IPS-20b (cell line): ENCODE measurements around the gene FGD6.

Source experiments
- H3K27ac ChIP-seq: one replicate; pipeline ENCODE4 v1.5.1; 2013; ENCODE audit warnings: low read length
- H3K27me3 ChIP-seq: 2 replicates; pipeline ENCODE4 v1.6.1; 2013; ENCODE audit warnings: mild to moderate bottlenecking, low read length, inconsistent platforms; ENCODE audit not compliant: insufficient read depth
- H3K36me3 ChIP-seq: 2 replicates; pipeline ENCODE4 v1.6.1; 2013; ENCODE audit warnings: low read depth, mild to moderate bottlenecking, inconsistent platforms, low read length, moderate library complexity; ENCODE audit not compliant: insufficient read depth
- H3K4me1 ChIP-seq: 2 replicates; pipeline ENCODE4 v1.6.1; 2013; ENCODE audit warnings: mild to moderate bottlenecking, control low read depth, inconsistent platforms, low read length, moderate library complexity; ENCODE audit not compliant: insufficient read depth
- H3K4me3 ChIP-seq: 2 replicates; pipeline ENCODE4 v1.5.1; 2013; ENCODE audit warnings: mild to moderate bottlenecking, low read length, inconsistent platforms
- H3K9ac ChIP-seq: 2 replicates; pipeline ENCODE4 v1.6.1; 2013; ENCODE audit warnings: low read depth, mild to moderate bottlenecking, inconsistent platforms, low read length, moderate library complexity
- H3K9me3 ChIP-seq: 2 replicates; pipeline ENCODE4 v1.6.1; 2013; ENCODE audit warnings: mild to moderate bottlenecking, low read depth, low read length, inconsistent platforms; ENCODE audit not compliant: insufficient read depth

The FGD6 gene

DNA sequence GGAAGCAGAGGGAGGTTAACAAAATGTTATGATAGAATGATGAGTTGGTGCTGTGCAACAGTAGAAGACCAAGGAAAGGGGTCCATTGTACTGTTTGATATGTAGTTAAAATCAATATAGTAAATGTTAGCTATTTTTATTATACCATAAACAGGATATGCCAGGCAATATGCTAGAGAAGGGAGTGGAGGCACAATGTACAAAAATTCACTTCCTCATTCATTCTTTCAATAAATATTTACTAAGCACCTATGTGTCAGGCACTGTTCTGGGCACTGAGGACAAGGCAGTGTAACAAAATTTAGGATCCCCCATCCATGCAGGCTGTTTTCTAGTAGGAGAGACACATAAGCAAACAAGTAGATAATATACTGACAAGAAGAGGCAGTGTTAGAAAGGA is 25.0 kb downstream of the FGD6 start:
- Histone ChIP-seq H3K4me1 (peaks cover 21% of the 10 kb centered on the region), H3K27ac (no peak overlapping the region), H3K36me3 (peaks cover 7% of the 10 kb centered on the region; the same call in 1 of the 2 replicates), H3K9me3 (no peaks in the 10 kb centered on the region), H3K27me3 (no peaks in the 10 kb centered on the region), H3K9ac (no peak overlapping the region), H3K4me3 (no peak overlapping the region)

DNA sequence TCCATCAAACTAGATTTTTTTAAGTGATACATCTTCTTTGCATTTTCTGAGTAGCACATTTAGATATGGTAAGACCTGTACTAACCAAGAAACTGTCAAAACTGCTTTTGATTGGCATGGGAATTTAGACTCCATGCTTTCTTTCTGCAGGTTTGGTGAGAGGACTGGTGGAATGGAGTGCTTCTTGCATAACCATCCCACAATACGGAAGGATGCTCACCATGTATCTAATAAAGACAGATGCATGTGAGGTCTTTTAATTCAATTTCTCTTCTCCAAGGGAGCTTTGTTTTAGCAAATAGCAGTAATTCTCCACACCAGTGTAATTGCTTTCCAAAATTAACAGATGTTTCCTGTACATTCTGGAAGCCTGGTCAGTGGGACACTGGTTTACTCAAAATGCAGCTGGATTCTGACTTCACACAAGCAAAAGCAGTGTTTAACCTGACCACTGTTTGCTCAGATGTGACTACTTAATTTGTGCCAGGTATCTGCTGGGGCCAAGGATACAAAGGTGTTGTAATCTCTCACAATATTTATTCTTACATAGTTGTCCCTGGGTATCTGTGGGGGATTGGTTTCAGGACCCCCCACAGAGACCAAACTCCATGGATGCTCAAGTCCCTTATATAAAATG is 26.1 kb downstream of the FGD6 start:
- Histone ChIP-seq H3K4me3 (no peak overlapping the region), H3K9me3 (no peaks in the 10 kb centered on the region), H3K9ac (no peak overlapping the region), H3K4me1 (peaks cover 21% of the 10 kb centered on the region), H3K27ac (no peak overlapping the region), H3K27me3 (no peaks in the 10 kb centered on the region), H3K36me3 (peaks cover 7% of the 10 kb centered on the region; the same call in 1 of the 2 replicates)

DNA sequence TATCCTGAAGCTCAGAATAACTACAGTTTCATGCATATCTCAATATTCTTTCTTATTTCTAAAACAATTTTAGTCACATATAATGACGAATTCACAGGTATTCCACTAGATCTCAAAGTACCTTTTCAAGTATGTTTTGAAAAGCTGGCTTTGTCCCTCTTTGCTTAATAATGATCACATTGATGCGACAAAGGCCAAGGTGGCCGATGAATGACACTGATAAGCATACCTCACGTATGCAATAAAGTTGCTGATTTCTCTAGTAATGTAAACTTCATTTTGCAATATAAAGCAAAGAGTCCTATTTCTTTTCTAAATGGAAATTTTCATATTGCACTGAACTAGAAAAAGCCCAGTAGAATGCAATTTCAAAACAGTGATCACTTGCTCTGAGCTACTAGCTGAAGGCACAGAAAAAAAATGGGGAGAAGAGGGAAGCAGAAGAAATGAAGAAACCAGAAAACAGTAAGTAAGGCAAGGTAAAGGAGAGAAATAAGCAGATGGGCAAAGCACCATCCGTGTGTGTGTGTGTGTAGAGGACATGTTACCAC is 29.3 kb downstream of the FGD6 start:
- peak overlapping the region; percentile 17; the same call in 1 of the 2 replicates for H3K9ac ChIP-seq

DNA sequence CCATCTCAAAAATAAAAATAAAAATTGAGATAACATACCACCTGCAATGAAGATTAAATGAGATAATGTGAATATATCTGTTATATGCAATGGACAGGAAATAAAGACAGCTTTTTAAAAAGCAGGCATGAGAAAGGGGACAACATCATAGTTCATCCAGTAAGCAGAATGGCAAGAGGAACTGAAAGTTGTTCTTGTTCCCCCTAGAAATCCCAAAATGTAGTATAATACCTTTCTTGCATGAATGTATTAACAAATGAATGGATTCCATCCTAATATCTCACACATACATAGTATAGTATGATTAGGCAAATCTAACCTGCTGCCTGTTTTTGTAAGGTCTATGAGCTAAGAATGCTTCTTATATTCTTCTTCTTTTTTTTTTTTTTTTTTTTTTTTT is 31.4 kb downstream of the FGD6 start:
- H3K27ac ChIP-seq: no peak overlapping the region
- H3K27me3 ChIP-seq: no peaks in the 10 kb centered on the region
- no peak overlapping the region for H3K4me3 ChIP-seq
- peaks cover 21% of the 10 kb centered on the region for H3K4me1 ChIP-seq
- H3K36me3 ChIP-seq: peaks cover 7% of the 10 kb centered on the region
- H3K9me3 ChIP-seq: no peaks in the 10 kb centered on the region
- H3K9ac ChIP-seq: no peak overlapping the region

More for the DNA sequence above, 29.3 kb downstream of the FGD6 start:
- Histone ChIP-seq H3K4me3 (no peak overlapping the region), H3K36me3 (peaks cover 7% of the 10 kb centered on the region; the same call in 1 of the 2 replicates), H3K27ac (no peak overlapping the region), H3K4me1 (peaks cover 21% of the 10 kb centered on the region), H3K27me3 (no peaks in the 10 kb centered on the region), H3K9me3 (no peaks in the 10 kb centered on the region)

DNA sequence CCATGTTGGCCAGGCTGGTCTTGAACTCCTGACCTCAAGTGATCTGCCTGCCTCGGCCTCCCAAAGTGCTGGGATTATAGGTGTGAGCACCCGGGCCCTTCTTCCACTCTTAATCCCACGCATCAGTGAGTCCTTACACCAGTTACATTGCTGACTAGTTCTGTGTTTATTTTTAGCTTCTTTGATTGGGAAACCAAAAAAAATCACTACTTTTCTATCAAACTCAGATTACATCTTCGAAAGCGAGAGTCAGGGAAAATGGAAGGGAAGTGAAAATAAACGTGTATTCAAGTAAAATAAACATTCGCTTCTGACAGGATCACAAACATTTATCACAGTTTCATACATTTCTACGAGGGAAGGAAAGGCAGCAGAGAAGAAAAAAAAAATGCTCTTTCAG is 32.2 kb downstream of the FGD6 start:
- Histone ChIP-seq H3K9me3 (no peaks in the 10 kb centered on the region), H3K27me3 (no peaks in the 10 kb centered on the region), H3K4me3 (no peak overlapping the region), H3K36me3 (peaks cover 9% of the 10 kb centered on the region), H3K9ac (no peak overlapping the region), H3K27ac (no peak overlapping the region), H3K4me1 (peaks cover 21% of the 10 kb centered on the region)

DNA sequence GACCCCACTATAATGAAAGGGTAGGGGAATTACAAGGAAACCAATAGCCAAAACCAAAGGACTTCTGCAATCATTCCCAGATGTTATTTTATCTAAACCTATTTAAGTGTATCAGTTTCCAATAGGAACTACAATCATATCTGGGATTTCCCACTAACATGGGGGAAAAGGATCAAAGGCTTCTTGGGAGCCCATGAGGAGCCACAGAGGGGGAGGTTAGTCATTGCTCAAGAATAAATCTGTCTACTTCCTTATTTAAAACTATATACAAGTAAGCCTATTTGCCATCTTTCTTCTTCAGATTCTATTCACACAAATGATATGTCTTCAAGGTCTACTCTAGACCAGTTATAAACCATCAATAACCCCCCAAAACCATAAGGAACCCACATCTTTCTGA is 33.1 kb downstream of the FGD6 start:
- H3K36me3 ChIP-seq: peaks cover 9% of the 10 kb centered on the region
- H3K9me3 ChIP-seq: no peaks in the 10 kb centered on the region
- H3K27ac ChIP-seq: no peak overlapping the region
- no peak overlapping the region for H3K4me3 ChIP-seq
- H3K9ac ChIP-seq: no peak overlapping the region
- peaks cover 15% of the 10 kb centered on the region for H3K4me1 ChIP-seq
- no peaks in the 10 kb centered on the region for H3K27me3 ChIP-seq

DNA sequence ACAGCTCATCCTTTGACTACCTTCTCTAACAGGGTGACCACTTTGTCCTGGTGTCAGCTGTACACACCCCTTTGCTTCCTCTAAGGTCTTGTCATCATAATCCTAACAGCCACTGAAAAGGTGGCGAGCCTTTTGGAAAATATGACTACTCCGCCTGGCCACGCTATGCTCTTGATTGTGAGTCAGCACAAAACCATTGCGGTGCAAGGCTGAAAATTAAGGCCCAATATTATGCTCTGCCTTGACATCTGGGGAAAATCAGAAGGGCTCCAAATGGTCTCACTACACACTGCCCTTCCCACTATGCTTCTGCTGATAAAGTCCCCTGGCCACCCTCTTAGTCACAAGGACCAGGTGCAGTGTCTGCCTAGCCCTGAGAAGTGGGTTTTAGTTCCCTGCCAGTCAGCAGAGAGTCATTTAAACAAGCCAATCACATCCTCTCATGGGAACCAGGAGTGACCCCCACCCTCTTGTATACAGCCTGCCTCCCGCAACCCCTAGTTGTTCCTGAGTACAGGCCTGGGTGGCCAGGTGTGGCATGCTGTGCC is 34.3 kb downstream of the FGD6 start:
- H3K36me3 ChIP-seq: peaks cover 4% of the 10 kb centered on the region; the same call in 1 of the 2 replicates
- no peaks in the 10 kb centered on the region for H3K27me3 ChIP-seq
- no peak overlapping the region for H3K4me3 ChIP-seq
- H3K4me1 ChIP-seq: peaks cover 5% of the 10 kb centered on the region
- H3K9ac ChIP-seq: no peak overlapping the region
- no peaks in the 10 kb centered on the region for H3K9me3 ChIP-seq
- peak overlapping the region; percentile 30 for H3K27ac ChIP-seq

DNA sequence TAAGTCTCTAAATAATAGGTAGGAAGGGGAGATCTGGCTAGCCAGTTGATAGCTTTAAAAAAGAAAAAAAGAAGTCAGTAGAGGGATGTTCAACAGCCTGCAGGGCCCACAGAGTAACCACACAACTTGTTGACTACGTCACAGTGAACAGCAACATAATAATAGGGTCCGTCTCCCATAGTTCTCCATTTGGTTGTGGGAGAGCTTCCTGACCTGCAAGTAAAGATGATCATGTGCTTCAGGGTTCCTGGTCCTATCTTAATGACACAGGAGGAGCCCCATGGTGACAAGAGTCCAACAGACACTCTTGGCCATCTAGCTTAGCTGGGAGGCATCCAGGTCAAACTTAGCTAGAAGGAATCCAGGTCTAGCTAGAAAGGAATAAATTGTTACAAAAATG is 36.2 kb downstream of the FGD6 start:
- Histone ChIP-seq H3K4me3 (no peak overlapping the region), H3K27ac (no peak overlapping the region), H3K36me3 (peaks cover 6% of the 10 kb centered on the region; the same call in 1 of the 2 replicates), H3K9me3 (no peaks in the 10 kb centered on the region), H3K9ac (no peak overlapping the region), H3K4me1 (no peaks in the 10 kb centered on the region), H3K27me3 (no peaks in the 10 kb centered on the region)

DNA sequence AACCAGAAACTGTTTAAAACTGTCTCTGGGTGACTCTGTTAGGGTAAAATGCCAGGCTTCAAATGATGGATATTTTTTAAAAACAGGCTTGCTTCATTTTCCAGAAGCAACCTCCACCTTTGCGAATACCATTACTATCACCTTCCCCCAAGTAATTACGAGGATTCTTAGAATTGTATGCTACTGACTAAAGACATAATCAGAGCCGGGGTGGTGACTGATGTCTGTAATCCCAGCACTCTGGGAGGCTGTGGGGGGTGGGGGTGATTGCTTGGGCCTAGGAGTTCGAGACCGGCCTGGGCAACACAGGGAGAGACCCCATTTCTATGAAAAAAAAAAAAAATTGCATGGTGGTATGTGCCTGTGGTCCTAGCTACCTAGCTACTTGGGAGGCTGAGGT is 38.3 kb downstream of the FGD6 start:
- Histone ChIP-seq H3K27me3 (no peaks in the 10 kb centered on the region), H3K4me3 (no peak overlapping the region), H3K27ac (no peak overlapping the region), H3K4me1 (peaks cover 2% of the 10 kb centered on the region; the same call in 1 of the 2 replicates), H3K9me3 (no peaks in the 10 kb centered on the region), H3K9ac (no peak overlapping the region), H3K36me3 (peaks cover 6% of the 10 kb centered on the region; the same call in 1 of the 2 replicates)

DNA sequence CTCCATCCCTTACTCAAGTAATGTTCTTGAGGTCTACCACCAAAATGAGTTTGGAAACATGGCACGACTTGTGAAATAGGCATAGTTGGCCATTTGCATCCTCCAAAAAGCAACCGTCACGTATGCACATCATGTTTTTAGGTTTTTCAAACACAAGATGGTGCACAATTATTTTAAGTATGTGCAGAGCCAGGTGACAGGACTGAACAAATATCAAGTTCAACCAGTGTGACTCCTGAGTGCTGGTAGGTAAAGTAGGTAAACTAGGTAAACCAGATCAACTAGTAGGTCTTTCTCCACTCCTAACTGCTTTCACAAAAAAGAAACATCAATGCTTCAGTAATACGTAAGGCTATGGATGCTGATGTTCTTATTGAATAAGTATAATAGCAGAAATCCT is 39.1 kb downstream of the FGD6 start:
- Histone ChIP-seq H3K4me3 (no peak overlapping the region), H3K36me3 (peaks cover 6% of the 10 kb centered on the region; the same call in 1 of the 2 replicates), H3K9me3 (no peaks in the 10 kb centered on the region), H3K27ac (no peak overlapping the region), H3K9ac (no peak overlapping the region), H3K4me1 (peaks cover 2% of the 10 kb centered on the region; the same call in 1 of the 2 replicates), H3K27me3 (no peaks in the 10 kb centered on the region)

DNA sequence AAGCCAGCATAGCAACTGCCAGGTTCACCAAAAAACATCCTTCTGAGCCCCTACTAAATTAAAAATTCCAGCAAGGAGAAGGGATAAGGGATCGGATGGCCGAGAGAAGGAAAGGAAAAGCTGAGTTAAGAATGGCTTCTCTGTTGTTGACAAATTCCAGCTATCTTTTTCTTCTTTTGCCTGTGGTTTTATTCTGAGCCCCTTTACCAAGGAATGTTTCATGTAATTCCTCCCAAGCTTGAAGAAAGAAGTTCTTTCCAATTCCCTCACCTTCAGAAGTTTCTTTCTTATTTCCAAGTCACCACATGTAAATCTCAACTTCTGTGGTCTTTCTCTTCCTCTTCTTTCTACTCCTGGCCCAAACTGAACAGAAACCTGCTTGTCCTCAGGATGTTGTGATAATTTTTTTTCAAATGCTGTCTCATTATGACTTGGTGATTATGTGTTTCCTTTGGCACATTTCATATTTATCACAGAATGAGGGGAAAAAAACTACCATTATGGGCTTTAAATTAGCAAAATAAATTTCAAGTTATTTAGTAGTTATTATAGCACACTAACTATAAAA is 40.0 kb downstream of the FGD6 start:
- Histone ChIP-seq H3K9me3 (no peaks in the 10 kb centered on the region), H3K36me3 (peaks cover 12% of the 10 kb centered on the region), H3K4me1 (peaks cover 2% of the 10 kb centered on the region; the same call in 1 of the 2 replicates), H3K4me3 (no peak overlapping the region), H3K27me3 (no peaks in the 10 kb centered on the region), H3K9ac (no peak overlapping the region), H3K27ac (no peak overlapping the region)
